Activated T-helper 1 cell treated with anti-CD3 and anti-CD28 coated beads, Interleukin-12 subunit alpha, Interleukin-12 subunit beta, Interleukin-2, Interleukin-4 antibody, amounts not matched to agents 30 ng/mL and 10 ng/mL and 1 ng/mL, durations not matched to agents 14 hours and 24 hours and 36 hours (primary cell): Measurements from ENCODE around the gene CNDP1. TPM values are rescaled to one million over a fixed set of nuclear protein-coding genes. Genes with fewer than 3 reads are reported as not detected.

Experiments used
- DNase-seq: peaks from one replicate; pipeline ENCODE4 v3.0.0; 2021; ENCODE audit warnings: low spot score
- H3K27ac Mint-ChIP-seq: one replicate; pipeline ENCODE4 v1.8.0; 2021; ENCODE audit warnings: mild to moderate bottlenecking, mixed read lengths
- H3K27me3 Mint-ChIP-seq: one replicate; pipeline ENCODE4 v1.8.0; 2022; ENCODE audit warnings: mild to moderate bottlenecking, moderate library complexity, mixed read lengths; ENCODE audit not compliant: insufficient read depth
- H3K36me3 Mint-ChIP-seq: one replicate; pipeline ENCODE4 v1.8.0; 2021; ENCODE audit warnings: low read depth, mixed read lengths
- H3K4me1 Mint-ChIP-seq: one replicate; pipeline ENCODE4 v1.8.0; 2021; ENCODE audit warnings: low read depth, mixed read lengths
- H3K4me3 Mint-ChIP-seq: one replicate; pipeline ENCODE4 v1.8.0; 2021; ENCODE audit warnings: mild to moderate bottlenecking, moderate library complexity, mixed read lengths
- H3K9me3 Mint-ChIP-seq: one replicate; pipeline ENCODE4 v1.8.0; 2021; ENCODE audit warnings: mixed read lengths
- intact Hi-C: fragments of 100-400 bp; cut with micrococcal nuclease; formaldehyde crosslinking; loops from one replicate; pipeline ENCODE4 v1.15.1; 2024
- total RNA-seq: library from RNA; stranded (reverse); gene quantifications from 2 replicates; pipeline ENCODE4 v1.2.3, GENCODE V29; 2022

CNDP1 gene
- total RNA-seq, 1 donor from 2014 or later = not detected

- intact Hi-C loops = no loop called here
- no peak overlapping the region for H3K27ac Mint-ChIP-seq
- peaks cover 7% of the 10 kb centered on the region for H3K27me3 Mint-ChIP-seq
These were observed 4.3 kb upstream of the CNDP1 start for GRCh38 chr18:74529811-74530583.

DNA sequence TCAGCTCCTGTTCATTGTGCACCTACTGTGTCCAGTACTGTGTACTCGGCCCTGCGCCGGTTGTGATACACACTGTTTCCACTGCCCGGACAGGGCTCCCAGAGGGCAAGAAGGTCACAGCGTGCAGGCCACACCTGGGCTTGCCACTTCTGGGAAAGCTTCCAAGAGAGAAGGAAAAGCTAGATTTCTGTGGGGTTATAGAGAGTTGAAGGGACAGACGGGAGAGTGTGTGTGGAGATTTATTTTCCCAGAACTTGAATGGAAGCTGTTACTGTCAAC, 3.8 kb upstream of the CNDP1 start:
- Mint-ChIP-seq H3K4me3 (no peak overlapping the region), H3K27ac (no peak overlapping the region), H3K9me3 (no peaks in the 10 kb centered on the region), H3K36me3 (no peaks in the 10 kb centered on the region), H3K27me3 (peaks cover 7% of the 10 kb centered on the region), H3K4me1 (no peaks in the 10 kb centered on the region)
- no peak for DNase-seq
- intact Hi-C loops = no loop called here

More at GRCh38 chr18:74529811-74530583, 4.3 kb upstream of the CNDP1 start:
- Mint-ChIP-seq H3K36me3 (no peaks in the 10 kb centered on the region), H3K4me3 (no peak overlapping the region), H3K4me1 (no peaks in the 10 kb centered on the region), H3K9me3 (no peaks in the 10 kb centered on the region)
- no peak for DNase-seq

DNA sequence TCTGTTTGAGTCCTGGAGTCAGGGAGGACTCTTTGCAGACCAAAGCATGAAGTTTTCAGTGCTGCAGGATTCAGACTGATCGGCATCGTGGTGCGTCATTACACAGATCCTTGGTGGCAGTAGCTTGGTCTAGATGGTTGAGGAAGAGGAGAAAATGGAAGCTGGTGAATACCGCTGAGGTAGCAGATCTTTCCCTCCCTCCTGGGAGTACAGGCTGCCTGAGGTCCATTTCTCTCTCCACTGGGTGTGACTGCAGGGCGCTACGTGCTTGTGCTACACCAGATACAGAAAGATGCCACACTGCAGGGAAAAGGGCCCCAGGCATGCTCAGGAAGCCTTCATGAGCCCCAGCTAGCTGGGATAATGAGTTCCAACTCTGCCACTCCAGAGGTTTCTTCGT, 3.3 kb upstream of the CNDP1 start:
- no peaks in the 10 kb centered on the region for H3K9me3 Mint-ChIP-seq
- DNase-seq = no peak
- H3K36me3 Mint-ChIP-seq = no peaks in the 10 kb centered on the region
- H3K27me3 Mint-ChIP-seq = peaks cover 7% of the 10 kb centered on the region
- H3K27ac Mint-ChIP-seq = no peak overlapping the region
- no peak overlapping the region for H3K4me3 Mint-ChIP-seq
- intact Hi-C loops = no loop called here
- H3K4me1 Mint-ChIP-seq = no peaks in the 10 kb centered on the region

DNA sequence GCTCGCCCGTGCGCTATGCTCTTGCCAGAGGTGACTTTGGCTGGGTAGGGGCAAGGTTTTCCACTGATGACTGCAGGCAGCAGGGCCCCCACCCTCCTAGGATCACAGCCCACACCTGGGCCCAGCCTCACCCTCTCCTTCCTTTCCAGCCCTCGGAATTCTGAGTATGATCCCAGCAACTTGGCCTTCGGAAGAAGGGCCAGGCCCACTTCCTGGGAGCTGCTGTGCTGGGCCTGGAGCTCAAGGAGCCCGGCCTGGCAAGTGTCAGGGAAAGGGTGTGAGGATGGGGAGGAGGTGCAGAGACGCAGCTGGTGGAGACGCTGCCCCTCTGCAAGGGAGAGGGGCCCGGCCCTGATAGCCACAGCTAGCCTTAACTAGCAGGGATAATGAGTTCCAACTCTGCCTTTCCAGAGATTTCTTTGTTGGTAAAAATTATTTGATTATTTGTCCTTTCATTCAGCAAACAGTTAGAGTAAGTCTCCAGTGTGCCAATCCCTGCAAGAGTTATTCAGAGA, 1.7 kb upstream of the CNDP1 start:
- no peaks in the 10 kb centered on the region for H3K9me3 Mint-ChIP-seq
- no peaks in the 10 kb centered on the region for H3K4me1 Mint-ChIP-seq
- H3K4me3 Mint-ChIP-seq = no peak overlapping the region
- intact Hi-C loops = no loop called here
- no peak for DNase-seq
- no peak overlapping the region for H3K27ac Mint-ChIP-seq
- peaks cover 7% of the 10 kb centered on the region for H3K27me3 Mint-ChIP-seq
- no peaks in the 10 kb centered on the region for H3K36me3 Mint-ChIP-seq

DNA sequence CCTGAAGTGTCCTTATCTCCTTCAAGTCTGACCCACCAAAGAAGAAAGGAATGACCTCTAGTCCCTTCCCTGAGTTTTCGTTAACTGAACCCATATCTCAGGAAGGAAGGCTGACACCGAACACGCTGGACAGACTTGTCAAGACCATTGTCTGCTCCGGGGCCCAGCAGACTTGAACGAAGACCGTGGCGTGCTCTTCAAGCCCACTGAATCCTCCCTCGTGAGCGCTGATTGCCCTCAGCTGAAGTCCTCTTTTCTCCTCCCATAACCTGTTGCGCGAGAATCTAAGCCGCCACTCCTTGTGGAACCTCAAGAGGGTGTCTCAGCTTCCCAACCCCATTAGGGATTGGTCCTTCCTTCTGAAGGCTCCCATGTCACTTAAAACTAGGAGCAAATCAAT, 634 bp upstream of the CNDP1 start:
- no peaks in the 10 kb centered on the region for H3K4me1 Mint-ChIP-seq
- no peak overlapping the region for H3K27ac Mint-ChIP-seq
- intact Hi-C loops = no loop called here
- no peak for DNase-seq
- H3K9me3 Mint-ChIP-seq = no peaks in the 10 kb centered on the region
- H3K4me3 Mint-ChIP-seq = no peak overlapping the region
- H3K36me3 Mint-ChIP-seq = no peaks in the 10 kb centered on the region
- H3K27me3 Mint-ChIP-seq = peaks cover 3% of the 10 kb centered on the region

DNA sequence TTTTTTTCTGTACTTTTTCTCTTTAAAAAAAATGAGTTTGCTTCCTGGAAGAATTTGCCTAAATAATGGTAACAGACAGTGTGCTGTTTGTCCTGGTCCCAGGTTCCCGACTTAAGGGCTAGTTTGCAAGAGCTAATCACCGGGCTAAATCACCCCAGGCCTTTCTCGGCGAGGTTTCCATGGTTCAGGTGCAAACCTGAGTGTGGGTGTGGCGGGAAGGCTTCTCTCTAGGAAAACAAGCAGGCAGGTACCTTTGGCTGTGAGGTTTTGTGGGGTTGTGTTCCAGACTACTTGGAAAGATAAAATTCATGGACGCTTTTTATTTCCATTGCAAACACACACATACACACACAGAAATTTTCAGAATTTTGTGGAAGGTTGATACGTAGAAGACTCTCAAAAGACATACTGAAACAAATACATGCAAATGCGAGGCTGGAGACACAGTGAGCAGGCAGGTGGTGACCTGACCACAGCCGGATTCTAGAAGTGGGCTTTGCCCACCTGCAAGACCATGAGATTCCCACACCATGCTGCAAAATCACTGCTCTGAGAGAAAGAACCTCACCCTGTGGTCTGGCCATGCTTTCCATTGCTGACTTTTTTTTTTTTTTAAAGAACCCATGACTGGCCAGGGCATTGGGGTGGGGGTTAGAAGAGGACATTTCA, 815 bp downstream of the CNDP1 start:
- Mint-ChIP-seq H3K4me3 (no peak overlapping the region), H3K9me3 (no peaks in the 10 kb centered on the region), H3K36me3 (no peaks in the 10 kb centered on the region), H3K4me1 (no peaks in the 10 kb centered on the region), H3K27me3 (peaks cover 3% of the 10 kb centered on the region), H3K27ac (no peak overlapping the region)
- no peak for DNase-seq
- intact Hi-C loops = loop anchor here (5.0 kb wide), 1 partner anchor 78 kb away; the partner anchor contains the start of gene DIPK1C

DNA sequence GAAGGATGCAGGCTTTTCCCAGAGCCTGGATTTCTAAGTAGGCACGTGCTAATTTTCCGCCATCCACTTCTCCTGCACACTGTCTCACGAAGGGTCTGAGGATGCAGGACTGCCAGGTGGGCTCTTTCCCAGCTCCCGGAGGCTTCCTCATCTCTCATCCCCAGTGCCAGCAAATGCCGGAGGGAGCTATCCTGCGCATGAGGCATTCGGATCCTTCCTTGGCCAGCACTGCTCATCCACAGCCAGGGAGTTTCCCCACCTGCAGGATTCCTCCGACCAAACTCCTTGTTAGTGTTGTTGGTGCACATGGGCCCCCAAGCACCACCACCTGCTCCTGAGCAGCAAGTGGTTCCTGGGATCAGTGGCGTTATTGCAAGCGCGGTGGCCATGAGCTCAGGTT, 5.0 kb downstream of the CNDP1 start:
- no peaks in the 10 kb centered on the region for H3K4me1 Mint-ChIP-seq
- H3K4me3 Mint-ChIP-seq = no peak overlapping the region
- intact Hi-C loops = loop anchor here (5.0 kb wide), 1 partner anchor 82 kb away; the partner anchor contains the start of gene DIPK1C
- H3K27me3 Mint-ChIP-seq = peaks cover 3% of the 10 kb centered on the region
- no peak overlapping the region for H3K27ac Mint-ChIP-seq
- DNase-seq = no peak
- H3K36me3 Mint-ChIP-seq = no peaks in the 10 kb centered on the region
- H3K9me3 Mint-ChIP-seq = no peaks in the 10 kb centered on the region

DNA sequence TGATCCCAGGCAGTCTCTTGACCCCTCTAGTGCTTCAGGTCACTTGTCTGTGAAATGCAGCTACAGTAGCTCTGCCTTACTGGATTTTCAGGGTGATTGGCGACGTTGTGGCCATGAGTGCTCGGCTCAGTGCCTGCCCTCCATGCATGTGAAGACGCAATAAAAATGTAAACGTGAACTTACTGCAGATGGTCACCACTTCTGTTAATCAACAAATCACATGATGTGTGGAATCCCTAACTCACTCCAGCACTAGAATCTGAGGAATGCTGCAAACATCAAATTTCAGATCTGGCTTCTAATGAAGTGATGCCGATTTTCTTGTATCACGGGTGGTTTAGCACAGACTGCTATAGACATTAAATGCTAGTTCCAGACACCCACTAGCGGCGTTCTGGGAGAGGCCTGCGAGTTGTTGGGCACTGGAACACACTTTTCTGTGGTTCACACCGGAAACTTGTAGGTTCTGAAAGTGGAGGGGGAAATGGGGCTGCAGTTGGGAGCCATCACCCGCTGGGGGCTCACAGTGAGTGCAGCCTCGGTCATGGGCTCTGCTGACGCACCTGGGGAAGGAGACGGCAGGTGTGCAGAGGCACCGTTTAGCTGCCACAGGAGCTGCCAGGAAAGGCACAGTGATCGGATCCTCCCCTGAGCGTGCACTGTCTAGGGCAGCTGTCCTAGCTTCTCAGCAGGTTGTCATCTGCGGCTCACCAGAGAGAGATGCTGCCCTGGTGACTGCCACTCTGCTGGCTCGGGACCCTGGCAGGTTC, 6.5 kb downstream of the CNDP1 start:
- no peaks in the 10 kb centered on the region for H3K4me1 Mint-ChIP-seq
- H3K36me3 Mint-ChIP-seq = no peaks in the 10 kb centered on the region
- intact Hi-C loops = no loop called here

DNA sequence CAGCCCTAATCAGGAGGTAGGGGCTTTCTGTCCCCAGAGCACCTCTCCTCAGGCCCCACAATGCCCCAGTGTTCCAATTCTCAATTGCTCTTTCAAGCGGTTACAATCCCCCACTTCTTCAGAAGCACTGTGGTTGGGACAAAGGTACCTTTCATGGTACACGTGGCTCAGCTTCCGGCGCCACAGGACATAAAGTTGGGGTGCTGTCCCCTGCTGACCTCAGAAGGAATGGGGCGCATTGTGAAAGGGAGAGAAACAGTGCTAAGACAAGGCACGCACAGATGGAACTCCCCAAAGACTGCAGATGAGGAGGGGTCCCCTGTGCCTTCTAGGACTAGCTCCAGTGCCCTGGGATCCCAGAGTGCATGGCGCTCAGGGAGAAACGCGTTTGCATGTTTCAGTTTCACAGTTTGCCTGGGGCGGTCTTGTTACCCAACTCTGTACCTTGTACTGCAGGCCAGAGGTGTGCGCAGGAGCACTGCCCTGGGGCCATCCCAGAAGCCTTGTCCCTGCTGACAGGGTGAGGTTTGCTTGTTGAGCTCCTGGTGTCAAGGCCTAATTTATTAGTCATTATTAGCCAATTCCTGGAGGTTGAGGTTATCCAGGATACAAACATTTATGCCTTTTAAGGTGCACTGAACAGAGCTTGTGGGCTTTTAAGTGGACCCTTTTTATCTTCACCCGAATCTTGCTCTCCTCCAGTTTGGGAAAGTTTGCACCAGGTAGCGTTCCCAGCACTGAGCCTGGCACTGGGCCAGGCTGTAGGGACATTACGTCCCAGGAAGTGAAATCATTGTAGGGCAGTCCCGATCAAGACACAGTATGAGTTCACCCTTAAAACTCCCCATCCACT, 7.6 kb downstream of the CNDP1 start:
- H3K4me1 Mint-ChIP-seq = peaks cover 4% of the 10 kb centered on the region
- no peaks in the 10 kb centered on the region for H3K36me3 Mint-ChIP-seq
- no peak overlapping the region for H3K27ac Mint-ChIP-seq
- H3K27me3 Mint-ChIP-seq = no peaks in the 10 kb centered on the region
- intact Hi-C loops = no loop called here
- DNase-seq = no peak
- no peak overlapping the region for H3K4me3 Mint-ChIP-seq
- H3K9me3 Mint-ChIP-seq = no peaks in the 10 kb centered on the region

More for the DNA sequence above, 6.5 kb downstream of the CNDP1 start:
- no peaks in the 10 kb centered on the region for H3K27me3 Mint-ChIP-seq
- no peaks in the 10 kb centered on the region for H3K9me3 Mint-ChIP-seq
- H3K27ac Mint-ChIP-seq = no peak overlapping the region
- H3K4me3 Mint-ChIP-seq = no peak overlapping the region
- no peak for DNase-seq

DNA sequence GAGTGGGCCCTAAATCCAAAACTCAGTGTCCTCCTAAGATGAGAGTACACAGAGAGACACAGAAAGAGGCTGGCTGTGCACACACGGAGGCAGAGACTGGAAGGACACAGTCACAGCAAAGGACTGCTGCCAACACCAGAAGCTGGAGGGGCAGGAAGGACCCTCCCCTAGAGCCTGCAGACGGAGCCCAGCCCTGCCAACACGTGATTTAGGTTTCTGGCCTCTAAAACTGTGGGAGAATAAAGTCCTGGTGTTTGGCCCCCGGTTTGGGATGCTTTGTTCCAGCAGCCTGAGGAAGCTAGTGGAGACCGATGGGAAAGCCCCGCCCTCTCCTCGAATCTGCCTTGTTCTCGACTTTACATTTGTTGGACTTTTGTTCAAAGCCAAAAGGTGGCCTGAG, 10.6 kb downstream of the CNDP1 start:
- Mint-ChIP-seq H3K36me3 (peaks cover 2% of the 10 kb centered on the region), H3K4me3 (no peak overlapping the region), H3K4me1 (peaks cover 12% of the 10 kb centered on the region), H3K9me3 (peaks cover 16% of the 10 kb centered on the region), H3K27me3 (peaks cover 4% of the 10 kb centered on the region), H3K27ac (no peak overlapping the region)
- intact Hi-C loops = no loop called here
- no peak for DNase-seq

- peaks cover 12% of the 10 kb centered on the region for H3K4me1 Mint-ChIP-seq
- no peak overlapping the region for H3K4me3 Mint-ChIP-seq
- peaks cover 20% of the 10 kb centered on the region for H3K9me3 Mint-ChIP-seq
- intact Hi-C loops = no loop called here
- DNase-seq = no peak
- no peak overlapping the region for H3K27ac Mint-ChIP-seq
- peaks cover 2% of the 10 kb centered on the region for H3K36me3 Mint-ChIP-seq
- H3K27me3 Mint-ChIP-seq = peaks cover 4% of the 10 kb centered on the region
These were observed 11.7 kb downstream of the CNDP1 start for GRCh38 chr18:74546007-74546406.

DNA sequence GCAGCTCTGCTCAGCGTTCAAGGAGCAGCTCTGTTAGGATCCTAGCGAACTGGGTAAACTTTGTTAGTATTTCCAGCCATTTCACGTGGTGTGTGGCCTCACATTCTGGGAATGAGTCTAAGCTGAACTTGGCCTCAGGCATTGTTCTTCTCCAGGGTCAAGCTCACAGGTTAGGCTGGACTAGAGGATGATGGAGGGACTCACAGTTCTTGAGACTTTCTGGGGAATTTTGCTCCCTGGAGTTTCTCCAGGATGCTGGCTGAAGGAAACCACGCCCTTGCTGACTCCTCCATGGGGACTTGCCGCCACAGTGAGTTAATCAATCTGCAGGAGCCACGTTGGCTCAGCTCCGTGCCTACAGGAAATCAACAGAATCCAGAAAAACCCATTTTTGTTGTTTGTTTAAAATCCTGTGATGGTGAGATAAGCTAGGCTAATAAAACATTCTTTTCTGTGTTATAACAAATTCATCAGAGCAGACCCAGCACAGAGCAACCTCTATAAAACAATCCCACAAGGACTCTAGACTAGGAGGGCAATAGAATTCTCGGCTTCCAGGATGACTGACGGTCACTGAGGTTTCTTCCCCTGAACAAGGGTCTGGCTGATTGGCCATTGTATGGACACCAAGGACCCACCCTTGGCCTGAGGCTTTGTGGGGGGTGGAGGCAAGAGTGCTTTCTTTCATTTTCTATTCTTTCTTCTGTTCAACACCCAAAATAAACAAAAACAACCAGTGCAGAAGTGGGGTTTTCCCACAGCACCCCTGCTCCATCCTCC, 12.6 kb downstream of the CNDP1 start:
- Mint-ChIP-seq H3K36me3 (peaks cover 2% of the 10 kb centered on the region), H3K4me3 (no peak overlapping the region), H3K4me1 (peaks cover 12% of the 10 kb centered on the region), H3K9me3 (peaks cover 20% of the 10 kb centered on the region), H3K27ac (no peak overlapping the region), H3K27me3 (peaks cover 6% of the 10 kb centered on the region)
- DNase-seq = no peak
- intact Hi-C loops = no loop called here
